8988T (cell line): ENCODE measurements around the gene ROS1.
"Not testable (repeated sequence)": the region's sequence is repeated elsewhere in the genome, so short reads cannot be mapped to it uniquely, and the experiment has no call there.

Source experiments
- DNase-seq: peaks from one replicate; pipeline ENCODE4 v3.0.0; 2011

The ROS1 gene

GRCh38 chr6:117425431-117426153 is at the start of gene ROS1:
ROS1 (minus strand) TSS chr6:117425942; CDS start chr6:117425656, 286 bp downstream.
- DNase-seq = no peak

GRCh38 chr6:117473401-117473800 is 47.7 kb upstream of the ROS1 start:
- no peak for DNase-seq

GRCh38 chr6:117472667-117473066 is 46.9 kb upstream of the ROS1 start:
- no peak for DNase-seq

- no peak for DNase-seq
These were observed 44.0 kb upstream of the ROS1 start for GRCh38 chr6:117469791-117470190.

- DNase-seq = no peak
These were observed 43.6 kb upstream of the ROS1 start for GRCh38 chr6:117469356-117469755.

- DNase-seq = not testable (repeated sequence)
These were observed 42.8 kb upstream of the ROS1 start for GRCh38 chr6:117468527-117468926.

- DNase-seq = no peak
These were observed 42.1 kb upstream of the ROS1 start for GRCh38 chr6:117467876-117468275.

GRCh38 chr6:117465691-117466090 is 39.9 kb upstream of the ROS1 start:
- DNase-seq = no peak

GRCh38 chr6:117464700-117465099 is 39.0 kb upstream of the ROS1 start:
- no peak for DNase-seq

GRCh38 chr6:117463762-117464665 is 38.3 kb upstream of the ROS1 start:
- no peak for DNase-seq

GRCh38 chr6:117459204-117459944 is 33.6 kb upstream of the ROS1 start:
- DNase-seq = no peak

GRCh38 chr6:117456998-117457397 is 31.3 kb upstream of the ROS1 start:
- no peak for DNase-seq

- no peak for DNase-seq
These were observed 30.5 kb upstream of the ROS1 start for GRCh38 chr6:117456250-117456649.

- no peak for DNase-seq
These were observed 25.9 kb upstream of the ROS1 start for GRCh38 chr6:117451671-117452070.

- no peak for DNase-seq
These were observed 24.1 kb upstream of the ROS1 start for GRCh38 chr6:117449549-117450439.

GRCh38 chr6:117448732-117449485 is 23.2 kb upstream of the ROS1 start:
- DNase-seq = no peak

- DNase-seq = no peak
These were observed 22.3 kb upstream of the ROS1 start for GRCh38 chr6:117448011-117448410.

GRCh38 chr6:117446861-117447260 is 21.1 kb upstream of the ROS1 start:
- no peak for DNase-seq

GRCh38 chr6:117444600-117444999 is 18.9 kb upstream of the ROS1 start:
- no peak for DNase-seq

GRCh38 chr6:117442313-117442712 is 16.6 kb upstream of the ROS1 start:
- not testable (repeated sequence) for DNase-seq

GRCh38 chr6:117441824-117442264 is 16.1 kb upstream of the ROS1 start:
- DNase-seq = no peak
